H1 (cell line): Measurements from ENCODE around the gene SHCBP1L. TPM values are rescaled to one million over a fixed set of nuclear protein-coding genes. Genes with fewer than 3 reads are reported as not detected.

Experiments
- CTCF ChIA-PET: fragments of 300-600 bp; sonication (Branson Sonifier 250); formaldehyde crosslinking; loops from one replicate; lab custom pipeline; 2021; ENCODE audit not compliant: partially characterized antibody; lab: Charles Lee
- POLR2A ChIA-PET: fragments of 300-600 bp; sonication (Branson Sonifier 250); formaldehyde crosslinking; loops from one replicate; lab custom pipeline; 2021; ENCODE audit warnings: inconsistent platforms; ENCODE audit not compliant: partially characterized antibody; lab: Charles Lee
- DNase-seq, 2 experiments: peaks; one replicate each; pipeline versions ENCODE4 v3.0.0 to v3.0.0-alpha.2; 2010 to 2022; ENCODE audit warnings: low spot score in 2 of 2, low read depth in 1 of 2, mixed read lengths in 1 of 2
- FAIRE-seq: peaks from 2 replicates; lab custom pipeline; 2011; peaks lifted over from hg19 to GRCh38; lab: Jason Lieb, UNC
- H2AFZ ChIP-seq: 2 replicates; pipeline ENCODE4 v1.8.1; 2012; ENCODE audit warnings: low read length, inconsistent platforms
- H2AK5ac ChIP-seq: 2 replicates; pipeline ENCODE4 v1.6.1; 2013; ENCODE audit warnings: low read depth, low read length
- H2BK120ac ChIP-seq: replicated peaks from 2 replicates; pipeline ENCODE3; 2013; ENCODE audit warnings: low read depth, low read length, inconsistent platforms
- H2BK12ac ChIP-seq: 2 replicates; pipeline ENCODE4 v1.6.1; 2013; ENCODE audit warnings: low read depth, low read length
- H2BK15ac ChIP-seq: 2 replicates; pipeline ENCODE4 v1.6.1; 2013; ENCODE audit warnings: low read length
- H2BK20ac ChIP-seq: 2 replicates; pipeline ENCODE4 v1.6.1; 2013; ENCODE audit warnings: low read length
- H2BK5ac ChIP-seq: 2 replicates; pipeline ENCODE4 v1.6.1; 2013; ENCODE audit warnings: low read depth, low read length
- H3K14ac ChIP-seq: 2 replicates; pipeline ENCODE4 v1.6.1; 2013; ENCODE audit warnings: inconsistent platforms; ENCODE audit not compliant: insufficient read length
- H3K18ac ChIP-seq: 2 replicates; pipeline ENCODE4 v1.6.1; 2013; ENCODE audit warnings: low read length; ENCODE audit errors: extremely low read depth
- H3K23ac ChIP-seq: 2 replicates; pipeline ENCODE4 v1.6.1; 2013; ENCODE audit warnings: inconsistent platforms; ENCODE audit not compliant: insufficient read length
- H3K23me2 ChIP-seq: 2 replicates; pipeline ENCODE4 v1.6.1; 2013; ENCODE audit warnings: low read depth, low read length
- H3K27ac ChIP-seq: 2 replicates; pipeline ENCODE4 v1.6.1; 2011; ENCODE audit warnings: low read depth, low read length, inconsistent platforms
- H3K27me3 ChIP-seq, 4 experiments: replicated peaks in 1 of 4; 1 replicate in 1 of 4; 2 replicates in 3 of 4; pipeline versions ENCODE4 v1.6.1 to v1.8.1; 2011 to 2013; ENCODE audit warnings: low read length in 3 of 4, mild to moderate bottlenecking in 3 of 4, inconsistent platforms in 2 of 4, mixed read lengths in 2 of 4, moderate library complexity in 1 of 4; ENCODE audit not compliant: control insufficient read depth in 3 of 4, insufficient read depth in 3 of 4; ENCODE audit errors: extremely low read depth in 1 of 4
- H3K36me3 ChIP-seq, 4 experiments: 2 replicates each; pipeline versions ENCODE4 v1.6.1 to v1.8.1; 2011 to 2013; ENCODE audit warnings: mild to moderate bottlenecking in 4 of 4, low read length in 3 of 4, moderate library complexity in 2 of 4, control low read depth in 1 of 4, inconsistent platforms in 1 of 4; ENCODE audit not compliant: insufficient read depth in 4 of 4, control insufficient read depth in 2 of 4
- H3K4ac ChIP-seq: replicated peaks from 2 replicates; pipeline ENCODE3; 2013; ENCODE audit warnings: low read length, low read depth, mixed read lengths, inconsistent platforms; ENCODE audit not compliant: insufficient read length
- H3K4me1 ChIP-seq, 4 experiments: replicated peaks in 1 of 4; 1 replicate in 1 of 4; 2 replicates in 3 of 4; pipeline versions ENCODE4 v1.6.1 to v1.8.1; 2011 to 2013; ENCODE audit warnings: low read length in 3 of 4, inconsistent platforms in 2 of 4, mixed read lengths in 1 of 4; ENCODE audit not compliant: insufficient read depth in 4 of 4, control insufficient read depth in 3 of 4
- H3K4me2 ChIP-seq, 2 experiments: 2 replicates each; pipeline versions ENCODE4 v1.6.1 to v1.8.1; 2011 to 2013; ENCODE audit warnings: low read depth in 2 of 2, low read length in 2 of 2, control low read depth in 1 of 2, inconsistent platforms in 1 of 2, mild to moderate bottlenecking in 1 of 2; ENCODE audit not compliant: insufficient read depth in 1 of 2
- H3K4me3 ChIP-seq, 4 experiments: fragments of 200-600, 300-600 bp in 1 of 4; sonication (generic), shearing (Covaris generic), sonication (Bioruptor Twin) in 1 of 4; 2 replicates each; pipeline versions ENCODE4 v1.5.1 to v1.8.1; 2011 to 2016; ENCODE audit warnings: low read length in 4 of 4, low read depth in 3 of 4, control low read depth in 2 of 4, inconsistent platforms in 2 of 4, mild to moderate bottlenecking in 2 of 4, mixed read lengths in 1 of 4, moderate library complexity in 1 of 4; ENCODE audit not compliant: insufficient read depth in 2 of 4; ENCODE audit errors: extremely low read depth in 1 of 4
- H3K56ac ChIP-seq: replicated peaks from 2 replicates; pipeline ENCODE3; 2013; ENCODE audit warnings: low read depth, mild to moderate bottlenecking, mixed read lengths, low read length, inconsistent platforms; ENCODE audit not compliant: insufficient read length
- H3K79me1 ChIP-seq: 2 replicates; pipeline ENCODE4 v1.6.1; 2013; ENCODE audit warnings: low read depth, low read length, control low read depth
- H3K79me2 ChIP-seq, 2 experiments: 2 replicates each; pipeline versions ENCODE4 v1.6.1 to v1.8.1; 2012 to 2013; ENCODE audit warnings: low read length in 2 of 2, mild to moderate bottlenecking in 2 of 2, inconsistent platforms in 1 of 2; ENCODE audit not compliant: insufficient read depth in 2 of 2, control insufficient read depth in 1 of 2
- H3K9ac ChIP-seq, 4 experiments: replicated peaks in 1 of 4; 1 replicate in 1 of 4; 2 replicates in 3 of 4; pipeline versions ENCODE4 v1.6.1 to v1.8.1; 2011 to 2013; ENCODE audit warnings: low read depth in 3 of 4, low read length in 3 of 4, control low read depth in 2 of 4, mild to moderate bottlenecking in 2 of 4, moderate library complexity in 2 of 4, inconsistent platforms in 1 of 4; ENCODE audit errors: extremely low read depth in 1 of 4
- H3K9me3 ChIP-seq, 2 experiments: 2 replicates each; pipeline versions ENCODE4 v1.6.1 to v1.8.1; 2012 to 2013; ENCODE audit warnings: mild to moderate bottlenecking in 2 of 2, moderate library complexity in 2 of 2, control low read depth in 1 of 2, inconsistent platforms in 1 of 2, low read depth in 1 of 2, low read length in 1 of 2, mixed read lengths in 1 of 2; ENCODE audit not compliant: insufficient read depth in 2 of 2
- H4K20me1 ChIP-seq, 2 experiments: replicated peaks in 1 of 2; 2 replicates each; pipeline versions ENCODE3 to v1.8.1; 2011 to 2013; ENCODE audit warnings: inconsistent platforms in 2 of 2, low read length in 2 of 2, mild to moderate bottlenecking in 1 of 2; ENCODE audit not compliant: insufficient read depth in 2 of 2, control insufficient read depth in 1 of 2
- H4K5ac ChIP-seq: 2 replicates; pipeline ENCODE4 v1.6.1; 2013; ENCODE audit warnings: low read length, low read depth, mixed read lengths, inconsistent platforms; ENCODE audit not compliant: insufficient read length
- H4K8ac ChIP-seq: 2 replicates; pipeline ENCODE4 v1.8.0; 2013; ENCODE audit warnings: mild to moderate bottlenecking, moderate library complexity, low read length, inconsistent platforms; ENCODE audit not compliant: insufficient read depth; ENCODE audit errors: extremely low read depth
- H4K91ac ChIP-seq: replicated peaks from 2 replicates; pipeline ENCODE3; 2013; ENCODE audit warnings: low read length, mixed read lengths, inconsistent platforms; ENCODE audit not compliant: insufficient read length
- ASH2L ChIP-seq: fragments of 200-600, 300-600 bp; sonication (generic); IDR thresholded peaks from one replicate; pipeline ENCODE4 v1.7.1; 2017; ENCODE audit warnings: low read length
- GTF2F1 ChIP-seq: IDR thresholded peaks from 2 replicates; pipeline ENCODE4 v1.6.1; 2012; ENCODE audit warnings: low read depth, low read length, improper control_type of control experiment, borderline replicate concordance
- JUND ChIP-seq: IDR thresholded peaks from 2 replicates; pipeline ENCODE4 v1.6.1; 2011; ENCODE audit warnings: mild to moderate bottlenecking, improper control_type of control experiment, low read length
- KDM4A ChIP-seq: IDR thresholded peaks from one replicate; pipeline ENCODE4 v1.7.1; 2012; ENCODE audit warnings: low read depth, mild to moderate bottlenecking, moderate library complexity, low read length, inconsistent platforms; ENCODE audit not compliant: severe bottlenecking
- MAFK ChIP-seq: IDR thresholded peaks from 2 replicates; pipeline ENCODE4 v1.6.1; 2012; ENCODE audit warnings: low read depth, mild to moderate bottlenecking, improper control_type of control experiment, low read length
- MAX ChIP-seq: IDR thresholded peaks from 2 replicates; pipeline ENCODE4 v1.6.1; 2012; ENCODE audit warnings: inconsistent platforms
- RBBP5 ChIP-seq: IDR thresholded peaks from 2 replicates; pipeline ENCODE4 v1.7.1; 2012; ENCODE audit warnings: low read depth, mild to moderate bottlenecking, inconsistent platforms, low read length, moderate library complexity, borderline replicate concordance
- RXRA ChIP-seq: IDR thresholded peaks from 2 replicates; pipeline ENCODE4 v1.6.1; 2011; ENCODE audit warnings: low read depth, mild to moderate bottlenecking, low read length, moderate library complexity; ENCODE audit not compliant: insufficient read depth
- SP2 ChIP-seq: IDR thresholded peaks from 2 replicates; pipeline ENCODE4 v1.6.1; 2012; ENCODE audit warnings: mild to moderate bottlenecking, low read length, inconsistent platforms
- TAF7 ChIP-seq: optimal IDR thresholded peaks from 2 replicates; pipeline ENCODE3; 2011; ENCODE audit warnings: low read depth, mild to moderate bottlenecking, inconsistent platforms, low read length, moderate library complexity, borderline replicate concordance
- WGBS, 2 experiments: shearing (Covaris generic) in 1 of 2; methylation state at CpG; one replicate each; pipeline versions ENCODE4 v1.1.6 to v1.1.7; 2013 to 2015; ENCODE audit warnings: low lambda C conversion rate in 2 of 2, mixed read lengths in 2 of 2, inconsistent platforms in 1 of 2, low coverage in 1 of 2, missing lambda C conversion rate in 1 of 2; ENCODE audit not compliant: insufficient replicate concordance in 2 of 2, insufficient coverage in 1 of 2, insufficient read length in 1 of 2; ENCODE audit errors: extremely low coverage in 1 of 2, missing lambda C conversion rate in 1 of 2; 5-methylcytosine and 5-hydroxymethylcytosine counted together
- polyA plus RNA-seq, 7 experiments: library from polyadenylated mRNA; depleted of rRNA in 3 of 7; stranded (reverse) in 5 of 7; unstranded in 2 of 7; fragments of >200 nt in 5 of 7; fragments of 200-250 nt in 2 of 7; gene quantifications; 1 replicate in 5 of 7; 2 replicates in 1 of 7; 4 replicates in 1 of 7; pipeline versions ENCODE4 v1.2.1 to v1.2.3, GENCODE V29; 2011 to 2013; ENCODE audit warnings: missing spikeins in 2 of 7, mixed read lengths in 2 of 7
- total RNA-seq: library from RNA; stranded (reverse); fragmentation: NEBNext Ultra II Directional; extraction: Animal tissue kit (Norgen Biotek cat#: 25700); gene quantifications from 2 replicates; pipeline ENCODE4 v1.2.1, GENCODE V29; 2021

SHCBP1L gene
- total and polyA plus RNA-seq, 2 of the 8 experiments (the other 6 are each of a cell fraction or from before 2014, with no cell fraction given) = not detected

GRCh38 chr1:182862827-182863226, 90.1 kb downstream of the SHCBP1L start:
- Histone ChIP-seq H3K4me3 (no peak overlapping the region), H3K4ac (no peak overlapping the region), H4K5ac (no peak overlapping the region), H3K27me3 (no peaks in the 10 kb centered on the region), H3K56ac (no peak overlapping the region), H3K79me1 (no peaks in the 10 kb centered on the region), H2BK15ac (no peak overlapping the region), H2AK5ac (no peak overlapping the region), H2BK120ac (no peak overlapping the region), H2AFZ (no peak overlapping the region), H2BK20ac (no peak overlapping the region), H2BK12ac (no peak overlapping the region), H2BK5ac (no peak overlapping the region), H3K14ac (no peak overlapping the region), H3K4me1 (no peaks in the 10 kb centered on the region), H3K18ac (no peak overlapping the region), H3K27ac (no peak overlapping the region), H3K79me2 (peaks cover 0 to 58% of the 10 kb centered on the region in 2 experiments; a peak in 3 of 4 replicates), H3K23ac (no peak overlapping the region), H4K91ac (no peak overlapping the region), H3K36me3 (peaks cover 45 to 100% (median 94%) of the 10 kb centered on the region in 4 experiments), H4K20me1 (peaks cover 2 to 4% of the 10 kb centered on the region in 2 experiments), H3K23me2 (no peaks in the 10 kb centered on the region), H3K9ac (no peak overlapping the region), H3K4me2 (no peak overlapping the region), H4K8ac (no peak overlapping the region), H3K9me3 (no peaks in the 10 kb centered on the region)
- WGBS, 2 experiments = 89% methylated on average over 1 of the region's 1 CpG; no CpG with 5 or more reads in 1 of the 2 experiments
- DNase-seq (no peak), FAIRE-seq (no peak)
- TF ChIP-seq MAX = no peak
- no peak for TF ChIP-seq JUND
- TF ChIP-seq RXRA = no peak
- no peak for TF ChIP-seq TAF7
- TF ChIP-seq KDM4A = no peak
- no peak for TF ChIP-seq RBBP5
- TF ChIP-seq GTF2F1 = no peak
- no peak for TF ChIP-seq ASH2L
- no peak for TF ChIP-seq MAFK
- TF ChIP-seq SP2 = no peak
- ChIA-PET POLR2A (interaction anchor here (1.3 to 8.2 kb wide), 5 partner anchors 10 to 22 kb away, joined by 6 to 93 read pairs (median 10); no protein-coding TSS in a partner anchor), CTCF (no interaction called here)
